Measurements from ENCODE around the gene AKTIP. TPM values are rescaled to one million over a fixed set of nuclear protein-coding genes. Genes with fewer than 3 reads are reported as not detected.

The AKTIP gene
- total RNA-seq, 1 experiment from 2014 or later, result 23.5 TPM

- Histone ChIP-seq H3K4me2 (ENCODE audit: low read length) (no peak overlapping the region), H3K27ac (ENCODE audit: low read depth, low read length) (no peak overlapping the region), H3K27me3 (ENCODE audit: insufficient read depth, low read length) (no peaks in the 10 kb centered on the region), H3K9me2 (ENCODE audit: insufficient read depth) (no peaks in the 10 kb centered on the region), H3K4me3 (replicated peaks in 1 of 2; ENCODE audit: low read depth in 1 of 2, low read length in 2 of 2) (no peak overlapping the region), H3K9ac (ENCODE audit: low read length) (no peak overlapping the region), H3K36me3 (ENCODE audit: control insufficient read depth in 1 of 2, insufficient read depth in 2 of 2, low read length in 2 of 2) (peaks cover 5 to 11% of the 10 kb centered on the region in 2 experiments; a peak in 2 of 4 replicates), H2AFZ (ENCODE audit: low read depth, low read length, poor library complexity, severe bottlenecking) (no peak overlapping the region), H3K9me3 (ENCODE audit: control insufficient read depth in 1 of 2, insufficient read depth in 1 of 2, low read depth in 1 of 2, low read length in 2 of 2) (no peaks in the 10 kb centered on the region), H3K79me2 (ENCODE audit: insufficient read depth, low read length) (no peaks in the 10 kb centered on the region), H3K4me1 (ENCODE audit: control insufficient read depth in 1 of 2, insufficient read depth in 2 of 2, low read length in 2 of 2) (no peaks in the 10 kb centered on the region), H4K20me1 (ENCODE audit: insufficient read depth) (no peaks in the 10 kb centered on the region)
- TF ChIP-seq ZBTB33 (IDR thresholded peaks at IDR 0.05; ENCODE audit: extremely low read depth, insufficient replicate concordance, low read length) (no peak), POLR2AphosphoS5 (IDR thresholded peaks at IDR 0.05; ENCODE audit: low read depth, low read length) (no peak), JUND (IDR thresholded peaks at IDR 0.05) (no peak), ZNF274 (IDR thresholded peaks at IDR 0.05; ENCODE audit: low read depth, low read length) (no peak), CBX3 (IDR thresholded peaks at IDR 0.05; ENCODE audit: low read depth) (no peak), CEBPB (IDR thresholded peaks at IDR 0.05; ENCODE audit: low read depth) (no peak), SIN3A (IDR thresholded peaks at IDR 0.05; ENCODE audit: low read depth) (no peak), TCF7L2 (IDR thresholded peaks at IDR 0.05; ENCODE audit: borderline replicate concordance, extremely low read depth, insufficient read depth, insufficient read length) (no peak), SP1 (IDR thresholded peaks at IDR 0.05; ENCODE audit: low read depth) (no peak), SRF (IDR thresholded peaks at IDR 0.05; ENCODE audit: low read depth) (no peak)
- TF ChIP-seq, protein P1, sequence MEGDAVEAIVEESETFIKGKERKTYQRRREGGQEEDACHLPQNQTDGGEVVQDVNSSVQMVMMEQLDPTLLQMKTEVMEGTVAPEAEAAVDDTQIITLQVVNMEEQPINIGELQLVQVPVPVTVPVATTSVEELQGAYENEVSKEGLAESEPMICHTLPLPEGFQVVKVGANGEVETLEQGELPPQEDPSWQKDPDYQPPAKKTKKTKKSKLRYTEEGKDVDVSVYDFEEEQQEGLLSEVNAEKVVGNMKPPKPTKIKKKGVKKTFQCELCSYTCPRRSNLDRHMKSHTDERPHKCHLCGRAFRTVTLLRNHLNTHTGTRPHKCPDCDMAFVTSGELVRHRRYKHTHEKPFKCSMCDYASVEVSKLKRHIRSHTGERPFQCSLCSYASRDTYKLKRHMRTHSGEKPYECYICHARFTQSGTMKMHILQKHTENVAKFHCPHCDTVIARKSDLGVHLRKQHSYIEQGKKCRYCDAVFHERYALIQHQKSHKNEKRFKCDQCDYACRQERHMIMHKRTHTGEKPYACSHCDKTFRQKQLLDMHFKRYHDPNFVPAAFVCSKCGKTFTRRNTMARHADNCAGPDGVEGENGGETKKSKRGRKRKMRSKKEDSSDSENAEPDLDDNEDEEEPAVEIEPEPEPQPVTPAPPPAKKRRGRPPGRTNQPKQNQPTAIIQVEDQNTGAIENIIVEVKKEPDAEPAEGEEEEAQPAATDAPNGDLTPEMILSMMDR (IDR thresholded peaks at IDR 0.05 in 2 of 3, conservative IDR thresholded peaks at IDR 0.05 in 1 of 3; ENCODE audit: borderline replicate concordance in 1 of 3, insufficient read depth in 1 of 3, low read depth in 2 of 3, low read length in 2 of 3), result no peak
- TF ChIP-seq, protein P2, sequence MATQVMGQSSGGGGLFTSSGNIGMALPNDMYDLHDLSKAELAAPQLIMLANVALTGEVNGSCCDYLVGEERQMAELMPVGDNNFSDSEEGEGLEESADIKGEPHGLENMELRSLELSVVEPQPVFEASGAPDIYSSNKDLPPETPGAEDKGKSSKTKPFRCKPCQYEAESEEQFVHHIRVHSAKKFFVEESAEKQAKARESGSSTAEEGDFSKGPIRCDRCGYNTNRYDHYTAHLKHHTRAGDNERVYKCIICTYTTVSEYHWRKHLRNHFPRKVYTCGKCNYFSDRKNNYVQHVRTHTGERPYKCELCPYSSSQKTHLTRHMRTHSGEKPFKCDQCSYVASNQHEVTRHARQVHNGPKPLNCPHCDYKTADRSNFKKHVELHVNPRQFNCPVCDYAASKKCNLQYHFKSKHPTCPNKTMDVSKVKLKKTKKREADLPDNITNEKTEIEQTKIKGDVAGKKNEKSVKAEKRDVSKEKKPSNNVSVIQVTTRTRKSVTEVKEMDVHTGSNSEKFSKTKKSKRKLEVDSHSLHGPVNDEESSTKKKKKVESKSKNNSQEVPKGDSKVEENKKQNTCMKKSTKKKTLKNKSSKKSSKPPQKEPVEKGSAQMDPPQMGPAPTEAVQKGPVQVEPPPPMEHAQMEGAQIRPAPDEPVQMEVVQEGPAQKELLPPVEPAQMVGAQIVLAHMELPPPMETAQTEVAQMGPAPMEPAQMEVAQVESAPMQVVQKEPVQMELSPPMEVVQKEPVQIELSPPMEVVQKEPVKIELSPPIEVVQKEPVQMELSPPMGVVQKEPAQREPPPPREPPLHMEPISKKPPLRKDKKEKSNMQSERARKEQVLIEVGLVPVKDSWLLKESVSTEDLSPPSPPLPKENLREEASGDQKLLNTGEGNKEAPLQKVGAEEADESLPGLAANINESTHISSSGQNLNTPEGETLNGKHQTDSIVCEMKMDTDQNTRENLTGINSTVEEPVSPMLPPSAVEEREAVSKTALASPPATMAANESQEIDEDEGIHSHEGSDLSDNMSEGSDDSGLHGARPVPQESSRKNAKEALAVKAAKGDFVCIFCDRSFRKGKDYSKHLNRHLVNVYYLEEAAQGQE (IDR thresholded peaks at IDR 0.05; ENCODE audit: low read depth), result no peak
- ChIA-PET POLR2A (no interaction called here), CTCF (no interaction called here), RAD21 (ENCODE audit: low non-redundant PET in 1 of 2, low total read pairs in 2 of 2, uncharacterized antibody in 2 of 2, unreplicated experiment in 2 of 2) (no interaction called here)
- no TSS peak for BruUV-seq (replicated peaks)
- ATAC-seq (no peak), DNase-seq (ENCODE audit: low read depth, low spot score) (no peak)
- intact Hi-C loops (cut with micrococcal nuclease), result no loop called here
Observed at GRCh38 chr16:53453928-53454327, 49.1 kb downstream of the AKTIP start.
